Bronchial epithelial cell (primary cell): ENCODE data around the gene LYPD6B. TPM values are rescaled to one million over a fixed set of nuclear protein-coding genes. Genes with fewer than 3 reads are reported as not detected.

Source experiments
- DNase-seq: peaks from one replicate; pipeline ENCODE4 v3.0.0-alpha.2; 2010; ENCODE audit warnings: low read depth
- FAIRE-seq: peaks from 2 replicates; lab custom pipeline; 2011; peaks lifted over from hg19 to GRCh38; lab: Jason Lieb, UNC
- H3K27me3 ChIP-seq: 2 replicates; pipeline ENCODE4 v1.5.1; 2011; ENCODE audit warnings: low read length; ENCODE audit not compliant: control insufficient read depth, insufficient read depth
- H3K36me3 ChIP-seq: 2 replicates; pipeline ENCODE4 v1.5.1; 2011; ENCODE audit warnings: low read length; ENCODE audit not compliant: control insufficient read depth, insufficient read depth
- H3K4me3 ChIP-seq: 2 replicates; pipeline ENCODE4 v1.5.1; 2011; ENCODE audit warnings: mild to moderate bottlenecking, low read depth, low read length, control low read depth
- CTCF ChIP-seq: IDR thresholded peaks from 2 replicates; pipeline ENCODE4 v1.5.1; 2011; ENCODE audit warnings: mild to moderate bottlenecking, moderate library complexity, low read length, control low read depth, inconsistent platforms; ENCODE audit not compliant: insufficient read depth, severe bottlenecking
- total RNA-seq: library from RNA; depleted of rRNA; stranded (reverse); fragments of >200 nt; gene quantifications from 2 replicates; pipeline ENCODE4 v1.2.1, GENCODE V29; 2014

Gene LYPD6B
- total RNA-seq, 1 donor from 2014 or later, result 14.7 TPM

GRCh38 chr2:149047118-149047517, 8.6 kb downstream of the LYPD6B start:
- Histone ChIP-seq H3K27me3 (no peaks in the 10 kb centered on the region), H3K36me3 (no peaks in the 10 kb centered on the region), H3K4me3 (no peak overlapping the region)
- DNase-seq, result no peak
- no peak for FAIRE-seq
- TF ChIP-seq CTCF, result no peak

DNA sequence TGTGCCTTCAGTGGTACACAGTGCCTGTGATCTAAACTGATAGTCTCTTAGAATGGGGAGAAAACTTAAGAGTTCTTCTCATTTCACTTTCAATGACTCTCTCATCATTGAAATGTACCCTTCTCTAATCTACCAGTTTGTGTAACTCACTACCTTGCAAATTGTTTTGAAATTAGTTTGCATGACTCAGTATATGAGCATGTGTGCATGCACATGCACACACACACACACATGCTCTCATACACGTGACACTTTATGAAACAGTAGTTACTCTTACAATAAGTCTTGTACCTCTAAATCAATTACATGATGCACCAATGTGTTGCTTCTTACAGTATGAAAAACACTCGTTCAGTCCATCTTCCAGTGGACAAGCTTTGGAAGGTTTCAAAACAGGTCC, 10.6 kb downstream of the LYPD6B start:
- no peak for TF ChIP-seq CTCF
- Histone ChIP-seq H3K27me3 (no peaks in the 10 kb centered on the region), H3K36me3 (no peaks in the 10 kb centered on the region), H3K4me3 (no peak overlapping the region)
- DNase-seq (peak; percentile 85), FAIRE-seq (no peak)

DNA sequence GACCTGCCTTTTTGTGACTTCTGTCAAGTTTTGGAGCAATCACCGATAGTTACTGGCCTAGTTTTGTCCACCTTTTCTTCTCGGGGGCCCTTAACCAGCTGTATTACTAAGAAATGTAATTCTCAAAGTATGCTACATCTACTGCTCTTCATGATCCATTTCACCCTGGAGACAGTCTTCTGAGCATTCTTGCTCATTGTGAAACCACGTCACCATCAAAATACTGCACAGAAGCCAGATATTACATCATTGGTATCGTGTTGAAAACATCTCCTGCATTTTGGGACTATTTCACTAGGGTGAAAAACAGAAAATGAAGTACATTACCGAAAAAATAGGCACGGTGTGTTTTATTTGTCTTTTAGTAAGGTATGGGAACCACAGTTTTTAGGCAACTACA, 11.7 kb downstream of the LYPD6B start:
- no peak for TF ChIP-seq CTCF
- no peaks in the 10 kb centered on the region for H3K36me3 ChIP-seq
- no peaks in the 10 kb centered on the region for H3K27me3 ChIP-seq
- FAIRE-seq, result no peak
- no peak for DNase-seq
- H3K4me3 ChIP-seq, result no peak overlapping the region

- H3K4me3 ChIP-seq, result no peak overlapping the region
- peak; percentile 37 for DNase-seq
- FAIRE-seq, result no peak
- no peaks in the 10 kb centered on the region for H3K36me3 ChIP-seq
- no peak for TF ChIP-seq CTCF
- H3K27me3 ChIP-seq, result no peaks in the 10 kb centered on the region
Measured at GRCh38 chr2:149055751-149056150, 17.3 kb downstream of the LYPD6B start.

DNA sequence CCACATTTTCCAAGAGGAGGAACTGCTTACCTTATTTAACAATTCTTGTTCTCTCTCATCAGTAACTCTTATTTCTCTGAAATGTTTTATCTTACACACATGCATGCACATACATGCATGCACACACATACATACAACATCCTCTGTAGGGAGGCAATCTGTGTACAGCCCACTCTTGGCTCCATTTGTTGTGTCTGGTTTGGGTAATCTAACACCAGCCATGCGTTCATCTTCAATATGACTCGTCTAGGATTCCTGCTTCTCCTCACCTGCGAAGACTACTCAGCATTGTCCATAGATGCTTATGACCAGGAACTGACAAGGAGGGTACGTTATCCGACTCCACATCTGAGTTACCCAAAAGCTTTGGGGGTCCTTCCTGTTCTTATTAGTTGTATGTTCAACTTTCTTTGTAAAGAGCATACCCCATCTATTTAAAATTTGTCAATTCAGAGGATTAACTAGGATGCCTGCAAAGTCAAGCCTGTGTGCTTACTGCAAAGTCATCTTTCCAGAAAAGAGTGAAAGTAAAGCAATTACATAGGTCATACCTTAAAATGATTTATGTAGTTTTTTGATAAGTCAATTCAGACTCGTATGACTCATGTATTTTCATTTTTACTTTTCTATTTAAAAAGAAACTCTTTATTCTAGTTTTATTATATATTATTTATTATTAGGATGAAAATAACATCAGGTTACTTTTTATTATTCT, 18.2 kb downstream of the LYPD6B start:
- no peak for TF ChIP-seq CTCF
- H3K36me3 ChIP-seq, result no peaks in the 10 kb centered on the region
- FAIRE-seq (no peak), DNase-seq (no peak)
- no peak overlapping the region for H3K4me3 ChIP-seq
- no peaks in the 10 kb centered on the region for H3K27me3 ChIP-seq

GRCh38 chr2:149057401-149057800, 18.9 kb downstream of the LYPD6B start:
- TF ChIP-seq CTCF, result no peak
- FAIRE-seq (no peak), DNase-seq (no peak)
- H3K36me3 ChIP-seq, result no peaks in the 10 kb centered on the region
- H3K4me3 ChIP-seq, result no peak overlapping the region
- H3K27me3 ChIP-seq, result no peaks in the 10 kb centered on the region
